ENCODE measurements around the gene CEP78. TPM values are rescaled to one million over a fixed set of nuclear protein-coding genes. Genes with fewer than 3 reads are reported as not detected.

The CEP78 gene
- total RNA-seq, 1 donor: 16.6 TPM

DNA sequence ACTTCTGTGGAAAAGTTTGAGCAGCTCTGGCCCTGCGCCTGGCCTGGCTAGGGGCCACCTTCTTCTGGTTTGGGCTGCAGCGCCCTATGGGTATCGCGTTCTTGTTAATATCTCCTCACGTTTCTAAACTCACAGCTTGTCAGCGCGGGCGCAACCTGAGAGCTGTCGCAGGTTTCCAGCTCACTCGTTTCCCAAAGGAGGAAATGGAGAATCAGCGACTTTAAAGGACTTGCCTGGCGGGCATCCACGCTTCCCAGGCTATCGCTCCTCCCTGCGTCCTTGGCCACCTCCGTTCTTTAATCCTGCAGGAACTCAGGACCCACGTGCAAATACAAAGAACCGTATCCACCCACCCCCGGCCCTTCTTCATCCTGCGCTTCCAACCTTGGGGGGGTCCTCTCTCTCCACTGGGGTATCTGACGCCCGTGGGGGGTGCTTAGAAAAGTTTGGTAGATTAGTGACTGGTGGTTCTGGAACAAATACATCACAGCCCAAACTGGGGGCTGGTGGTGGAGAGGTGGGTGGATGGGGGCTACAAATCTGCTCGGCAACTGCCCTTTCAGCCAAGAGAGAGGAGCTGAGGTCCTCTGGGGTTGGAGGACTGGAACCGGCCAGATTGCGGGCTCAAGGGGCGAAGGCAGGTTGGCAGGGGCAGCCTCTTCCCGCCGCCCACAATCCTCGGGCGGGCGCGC is 60.5 kb downstream of the CEP78 start:
- peak overlapping the region; percentile 100 for H3K4me2 ChIP-seq (ENCODE audit: insufficient read depth, low read length)
- no peaks in the 10 kb centered on the region for H4K20me1 ChIP-seq (ENCODE audit: insufficient read depth, low read length)
- H3K79me2 ChIP-seq (ENCODE audit: insufficient read depth, low read length): peaks cover 18% of the 10 kb centered on the region
- peak overlapping the region; percentile 98 for H3K4me3 ChIP-seq (ENCODE audit: insufficient read depth, low read length)
- peak; percentile 71 for DNase-seq (ENCODE audit: insufficient read length, low spot score, missing footprints)
- H2AFZ ChIP-seq (ENCODE audit: low read length): peak overlapping the region; percentile 55
- no peaks in the 10 kb centered on the region for H3K27me3 ChIP-seq (ENCODE audit: insufficient read depth, low read length)
- H3K9me3 ChIP-seq (ENCODE audit: low read depth, low read length): no peaks in the 10 kb centered on the region
- TF ChIP-seq, protein P1, sequence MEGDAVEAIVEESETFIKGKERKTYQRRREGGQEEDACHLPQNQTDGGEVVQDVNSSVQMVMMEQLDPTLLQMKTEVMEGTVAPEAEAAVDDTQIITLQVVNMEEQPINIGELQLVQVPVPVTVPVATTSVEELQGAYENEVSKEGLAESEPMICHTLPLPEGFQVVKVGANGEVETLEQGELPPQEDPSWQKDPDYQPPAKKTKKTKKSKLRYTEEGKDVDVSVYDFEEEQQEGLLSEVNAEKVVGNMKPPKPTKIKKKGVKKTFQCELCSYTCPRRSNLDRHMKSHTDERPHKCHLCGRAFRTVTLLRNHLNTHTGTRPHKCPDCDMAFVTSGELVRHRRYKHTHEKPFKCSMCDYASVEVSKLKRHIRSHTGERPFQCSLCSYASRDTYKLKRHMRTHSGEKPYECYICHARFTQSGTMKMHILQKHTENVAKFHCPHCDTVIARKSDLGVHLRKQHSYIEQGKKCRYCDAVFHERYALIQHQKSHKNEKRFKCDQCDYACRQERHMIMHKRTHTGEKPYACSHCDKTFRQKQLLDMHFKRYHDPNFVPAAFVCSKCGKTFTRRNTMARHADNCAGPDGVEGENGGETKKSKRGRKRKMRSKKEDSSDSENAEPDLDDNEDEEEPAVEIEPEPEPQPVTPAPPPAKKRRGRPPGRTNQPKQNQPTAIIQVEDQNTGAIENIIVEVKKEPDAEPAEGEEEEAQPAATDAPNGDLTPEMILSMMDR (IDR thresholded peaks at IDR 0.05; ENCODE audit: extremely low read depth, low read depth, low read length): no peak
- H3K4me1 ChIP-seq (ENCODE audit: insufficient read depth, low read length): peaks cover 10% of the 10 kb centered on the region
- peak overlapping the region; percentile 1 for H3K27ac ChIP-seq (ENCODE audit: low read depth, low read length)
- H3K36me3 ChIP-seq (ENCODE audit: insufficient read depth, low read length): no peaks in the 10 kb centered on the region

DNA sequence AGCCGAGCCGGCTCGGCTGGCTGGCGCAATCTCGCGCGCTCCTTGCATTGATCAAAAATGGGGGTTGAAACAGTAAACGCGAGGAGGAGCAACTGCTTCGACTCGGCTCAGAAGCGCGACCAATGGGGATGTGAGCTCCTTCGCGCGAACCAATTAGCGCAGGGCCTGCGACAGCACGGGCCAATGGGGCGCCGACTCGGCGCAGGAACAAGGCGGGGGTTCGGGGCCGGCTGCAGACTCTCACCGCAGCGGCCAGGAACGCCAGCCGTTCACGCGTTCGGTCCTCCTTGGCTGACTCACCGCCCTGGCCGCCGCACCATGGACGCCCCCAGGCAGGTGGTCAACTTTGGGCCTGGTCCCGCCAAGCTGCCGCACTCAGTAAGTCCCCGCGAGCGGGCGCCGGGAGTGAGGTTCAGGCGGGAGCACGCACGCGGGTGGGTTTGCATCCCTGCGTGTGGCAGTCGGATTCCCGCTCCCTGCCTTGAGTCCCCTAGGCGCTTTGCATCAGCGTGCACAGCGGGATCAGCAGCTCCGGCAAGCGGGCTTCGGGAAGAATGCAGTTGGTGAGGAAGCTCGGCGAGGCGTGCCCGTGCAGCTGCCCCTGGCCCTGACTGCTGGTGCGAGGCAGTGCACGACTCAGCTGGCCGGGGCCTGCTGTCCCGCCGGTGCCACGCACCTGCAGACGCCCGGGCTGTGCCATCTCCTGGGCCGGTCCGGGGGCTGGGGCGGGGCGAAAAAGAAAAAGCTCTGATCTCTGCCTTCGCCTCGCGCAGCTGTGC is 61.2 kb downstream of the CEP78 start, which contains the start of gene PSAT1:
TSS of gene PSAT1 (plus strand) at position 233 of the 779 bp plus-strand sequence. CDS start at position 319, 86 bp downstream.
- H2AFZ ChIP-seq (ENCODE audit: low read length): peak within 1 kb of the TSS; percentile 93
- peaks cover 10% of the 10 kb centered on the region for H3K4me1 ChIP-seq (ENCODE audit: insufficient read depth, low read length)
- peaks cover 2% of the 10 kb centered on the region for H3K36me3 ChIP-seq (ENCODE audit: insufficient read depth, low read length)
- H3K27me3 ChIP-seq (ENCODE audit: insufficient read depth, low read length): no peaks in the 10 kb centered on the region
- H3K27ac ChIP-seq (ENCODE audit: low read depth, low read length): peak within 1 kb of the TSS; percentile 62
- peak within 1 kb of the TSS; percentile 100 for H3K4me2 ChIP-seq (ENCODE audit: insufficient read depth, low read length)
- peak within 1 kb of the TSS; percentile 98 for H3K4me3 ChIP-seq (ENCODE audit: insufficient read depth, low read length)
- peaks cover 18% of the 10 kb centered on the region for H3K79me2 ChIP-seq (ENCODE audit: insufficient read depth, low read length)
- TF ChIP-seq, protein P1 (IDR thresholded peaks at IDR 0.05; ENCODE audit: extremely low read depth, low read depth, low read length): peak; percentile 4
- H4K20me1 ChIP-seq (ENCODE audit: insufficient read depth, low read length): no peaks in the 10 kb centered on the region
- no peaks in the 10 kb centered on the region for H3K9me3 ChIP-seq (ENCODE audit: low read depth, low read length)
- peak; percentile 100 for DNase-seq (ENCODE audit: insufficient read length, low spot score, missing footprints)

DNA sequence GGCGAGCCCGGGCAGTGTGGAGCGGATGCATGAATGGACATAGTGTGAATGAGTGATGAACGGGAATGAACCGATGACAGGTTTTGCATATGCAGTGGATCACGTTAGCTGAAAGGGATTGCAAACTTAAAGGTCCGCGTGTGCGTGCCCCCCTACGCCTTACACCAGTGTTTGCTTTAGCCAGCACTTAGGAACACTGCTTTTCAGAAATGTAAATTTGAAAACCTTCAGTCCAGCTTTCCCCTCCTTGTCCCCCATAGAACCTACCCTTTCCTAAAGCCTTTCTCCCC is 61.7 kb downstream of the CEP78 start:
- TF ChIP-seq, protein P1 (IDR thresholded peaks at IDR 0.05; ENCODE audit: extremely low read depth, low read depth, low read length): no peak
- no peaks in the 10 kb centered on the region for H3K9me3 ChIP-seq (ENCODE audit: low read depth, low read length)
- H2AFZ ChIP-seq (ENCODE audit: low read length): peak overlapping the region; percentile 93
- H3K4me2 ChIP-seq (ENCODE audit: insufficient read depth, low read length): peak overlapping the region; percentile 100
- DNase-seq (ENCODE audit: insufficient read length, low spot score, missing footprints): peak; percentile 90
- peaks cover 5% of the 10 kb centered on the region for H3K36me3 ChIP-seq (ENCODE audit: insufficient read depth, low read length)
- peaks cover 10% of the 10 kb centered on the region for H3K4me1 ChIP-seq (ENCODE audit: insufficient read depth, low read length)
- H3K4me3 ChIP-seq (ENCODE audit: insufficient read depth, low read length): peak overlapping the region; percentile 98
- H4K20me1 ChIP-seq (ENCODE audit: insufficient read depth, low read length): no peaks in the 10 kb centered on the region
- H3K79me2 ChIP-seq (ENCODE audit: insufficient read depth, low read length): peaks cover 18% of the 10 kb centered on the region
- H3K27ac ChIP-seq (ENCODE audit: low read depth, low read length): peak overlapping the region; percentile 2
- H3K27me3 ChIP-seq (ENCODE audit: insufficient read depth, low read length): no peaks in the 10 kb centered on the region

All from osteoblast (primary cell).